ENCODE results near the gene ZBED4. TPM values are rescaled to one million over a fixed set of nuclear protein-coding genes. Genes with fewer than 3 reads are reported as not detected.
A peak's percentile ranks its signal among the peaks of the same experiment; 100 is the strongest.

The ZBED4 gene
- total RNA-seq, 1 donor from 2014 or later, result 9.1 TPM

DNA sequence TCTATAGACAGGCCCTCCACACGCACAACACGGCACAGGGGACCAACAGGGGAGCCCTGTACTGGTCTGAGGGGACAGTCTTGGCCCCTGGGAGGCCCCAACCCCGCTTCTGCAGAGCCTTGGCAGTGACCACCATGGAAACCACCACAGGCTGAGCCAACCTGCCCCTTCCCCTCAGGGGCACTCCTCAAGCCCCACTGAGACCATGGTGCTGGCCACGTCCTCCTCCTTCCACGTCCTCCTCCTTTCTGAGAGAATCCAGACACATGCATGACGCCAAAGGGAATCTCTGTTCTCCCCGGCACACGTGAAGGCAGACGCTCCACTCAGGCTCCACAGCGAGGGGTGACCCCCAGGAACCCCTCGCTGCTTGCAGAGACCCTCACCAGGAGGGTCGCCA is 28.7 kb upstream of the ZBED4 start:
- H3K4me3 ChIP-seq, result peak overlapping the region in 1 of 2 donors; percentile 77
- H3K27me3 ChIP-seq, result no peaks in the 10 kb centered on the region
- no peak for DNase-seq (ENCODE audit: extremely low spot score in 2 of 2)
- peaks cover 75% of the 10 kb centered on the region for H3K4me1 ChIP-seq
- no peaks in the 10 kb centered on the region for H3K9me3 ChIP-seq
- TF ChIP-seq POLR2AphosphoS5 (IDR thresholded peaks at IDR 0.05; ENCODE audit: insufficient read depth in 1 of 2, low read depth in 1 of 2), result no peak
- TF ChIP-seq, protein P1, sequence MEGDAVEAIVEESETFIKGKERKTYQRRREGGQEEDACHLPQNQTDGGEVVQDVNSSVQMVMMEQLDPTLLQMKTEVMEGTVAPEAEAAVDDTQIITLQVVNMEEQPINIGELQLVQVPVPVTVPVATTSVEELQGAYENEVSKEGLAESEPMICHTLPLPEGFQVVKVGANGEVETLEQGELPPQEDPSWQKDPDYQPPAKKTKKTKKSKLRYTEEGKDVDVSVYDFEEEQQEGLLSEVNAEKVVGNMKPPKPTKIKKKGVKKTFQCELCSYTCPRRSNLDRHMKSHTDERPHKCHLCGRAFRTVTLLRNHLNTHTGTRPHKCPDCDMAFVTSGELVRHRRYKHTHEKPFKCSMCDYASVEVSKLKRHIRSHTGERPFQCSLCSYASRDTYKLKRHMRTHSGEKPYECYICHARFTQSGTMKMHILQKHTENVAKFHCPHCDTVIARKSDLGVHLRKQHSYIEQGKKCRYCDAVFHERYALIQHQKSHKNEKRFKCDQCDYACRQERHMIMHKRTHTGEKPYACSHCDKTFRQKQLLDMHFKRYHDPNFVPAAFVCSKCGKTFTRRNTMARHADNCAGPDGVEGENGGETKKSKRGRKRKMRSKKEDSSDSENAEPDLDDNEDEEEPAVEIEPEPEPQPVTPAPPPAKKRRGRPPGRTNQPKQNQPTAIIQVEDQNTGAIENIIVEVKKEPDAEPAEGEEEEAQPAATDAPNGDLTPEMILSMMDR (IDR thresholded peaks at IDR 0.05), result no peak
- TF ChIP-seq POLR2A (IDR thresholded peaks at IDR 0.05), result no peak
- no peak overlapping the region for H3K27ac ChIP-seq
- intact Hi-C loops (cut with DNase I), result no loop called here
- peaks cover 0 to 40% of the 10 kb centered on the region in 2 donors for H3K36me3 ChIP-seq

DNA sequence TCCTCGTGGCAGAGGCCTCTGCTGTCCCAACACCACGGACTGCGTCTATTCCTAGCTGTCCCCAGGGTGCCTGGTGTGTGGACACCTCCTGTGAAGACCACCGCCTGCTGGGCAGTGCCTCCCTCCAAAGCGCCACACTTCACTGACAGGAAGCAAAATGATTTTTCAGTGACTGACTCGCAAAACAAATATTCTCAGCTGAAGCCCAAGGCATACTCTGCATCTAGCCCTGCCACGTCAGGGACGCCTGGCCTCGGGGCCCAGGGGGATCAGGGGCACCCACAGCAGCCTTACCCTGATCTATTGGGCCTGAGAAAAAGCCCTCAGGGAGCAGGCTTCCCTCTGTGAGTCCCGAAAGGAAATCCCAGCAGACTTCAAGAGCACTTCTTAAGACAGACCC is 28.2 kb upstream of the ZBED4 start:
- H3K27me3 ChIP-seq, result no peaks in the 10 kb centered on the region
- TF ChIP-seq POLR2AphosphoS5 (IDR thresholded peaks at IDR 0.05; ENCODE audit: insufficient read depth in 1 of 2, low read depth in 1 of 2) (no peak), POLR2A (IDR thresholded peaks at IDR 0.05) (no peak)
- TF ChIP-seq, protein P1 (IDR thresholded peaks at IDR 0.05), result no peak
- H3K9me3 ChIP-seq, result no peaks in the 10 kb centered on the region
- H3K4me3 ChIP-seq, result peak overlapping the region; percentile 77 to 86
- peak in 1 of 2 donors; percentile 82 for DNase-seq (ENCODE audit: extremely low spot score in 2 of 2)
- intact Hi-C loops (cut with DNase I), result no loop called here
- H3K36me3 ChIP-seq, result peaks cover 0 to 35% of the 10 kb centered on the region in 2 donors
- peaks cover 70% of the 10 kb centered on the region for H3K4me1 ChIP-seq
- H3K27ac ChIP-seq, result peak overlapping the region; percentile 88

DNA sequence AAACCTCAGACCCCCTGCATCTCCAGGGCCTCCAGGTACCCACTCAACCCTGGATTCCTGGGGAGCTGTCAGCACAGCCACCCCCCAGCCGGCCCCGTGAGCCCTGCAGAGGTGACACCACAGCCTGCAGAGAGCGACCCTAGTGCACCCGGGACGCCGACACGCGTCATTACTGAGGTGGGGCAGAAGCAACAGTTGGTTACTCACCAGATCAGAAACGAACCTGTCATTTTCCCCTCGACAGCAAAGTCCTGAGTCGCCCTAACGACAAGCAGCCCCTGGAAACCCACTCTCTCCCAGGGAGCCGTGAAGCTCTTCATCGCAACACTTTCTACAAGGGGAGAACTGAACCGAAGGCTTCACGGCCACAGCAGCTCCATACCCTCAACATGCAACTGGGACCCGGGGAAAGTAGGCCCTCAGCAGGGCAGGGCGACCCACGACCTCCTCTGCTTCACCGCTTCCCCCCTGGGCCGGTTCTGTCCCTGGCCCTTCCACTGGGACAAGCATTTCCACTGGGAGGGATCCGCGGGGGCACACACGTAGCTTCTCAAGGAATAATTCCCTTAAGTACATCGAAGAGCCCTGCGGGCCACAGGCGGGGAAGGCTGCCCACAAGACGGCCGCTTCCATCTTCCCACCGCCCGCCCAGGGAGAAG is 27.6 kb upstream of the ZBED4 start:
- peak overlapping the region; percentile 77 to 86 for H3K4me3 ChIP-seq
- intact Hi-C loops (cut with DNase I), result no loop called here
- peak overlapping the region; percentile 88 for H3K27ac ChIP-seq
- no peaks in the 10 kb centered on the region for H3K9me3 ChIP-seq
- DNase-seq (ENCODE audit: extremely low spot score in 2 of 2), result no peak
- peaks cover 0 to 29% of the 10 kb centered on the region in 2 donors for H3K36me3 ChIP-seq
- peaks cover 64% of the 10 kb centered on the region for H3K4me1 ChIP-seq
- peak in 1 of 2 donors; percentile 10 for TF ChIP-seq POLR2AphosphoS5 (IDR thresholded peaks at IDR 0.05; ENCODE audit: insufficient read depth in 1 of 2, low read depth in 1 of 2)
- TF ChIP-seq POLR2A (IDR thresholded peaks at IDR 0.05), result no peak
- TF ChIP-seq, protein P1 (IDR thresholded peaks at IDR 0.05), result no peak
- H3K27me3 ChIP-seq, result no peaks in the 10 kb centered on the region

DNA sequence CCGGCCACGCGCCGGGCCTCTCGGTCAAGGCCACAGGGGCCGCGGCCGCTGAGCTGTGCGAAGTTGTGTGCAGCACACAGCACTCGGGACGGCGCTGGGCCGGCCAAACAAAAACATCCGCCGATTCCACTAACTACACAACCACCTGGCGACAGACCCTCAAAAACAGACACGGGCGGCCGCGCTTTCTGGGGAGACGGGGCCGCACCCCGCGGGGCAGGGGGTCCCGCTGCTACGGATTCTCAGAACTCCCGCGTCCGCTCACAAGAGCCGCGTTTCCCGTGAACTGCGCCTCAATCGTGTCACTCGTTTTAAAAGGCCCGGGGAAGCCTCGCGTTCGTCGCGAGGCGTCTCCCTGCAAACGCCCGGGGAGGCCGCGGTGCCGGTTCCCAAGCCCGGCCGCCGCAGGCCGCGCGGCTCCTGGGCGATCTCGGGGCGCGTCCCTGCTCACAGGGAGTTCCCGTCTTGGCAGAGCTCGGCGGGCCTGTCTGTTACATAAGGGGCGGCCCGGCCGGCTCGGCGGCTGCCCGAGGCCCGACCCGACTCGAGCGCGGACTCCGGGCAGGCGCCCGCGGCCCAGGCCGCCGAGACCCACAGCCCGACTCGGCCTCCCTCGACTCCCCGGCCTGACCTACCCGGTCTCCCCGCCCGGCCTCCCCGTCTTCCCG is 26.9 kb upstream of the ZBED4 start:
- Histone ChIP-seq H3K36me3 (peaks cover 0 to 22% of the 10 kb centered on the region in 2 donors), H3K4me3 (peak overlapping the region; percentile 77 to 86), H3K4me1 (peaks cover 57% of the 10 kb centered on the region), H3K9me3 (no peaks in the 10 kb centered on the region), H3K27ac (peak overlapping the region; percentile 88), H3K27me3 (no peaks in the 10 kb centered on the region)
- TF ChIP-seq, protein P1 (IDR thresholded peaks at IDR 0.05), result no peak
- no peak for TF ChIP-seq POLR2AphosphoS5 (IDR thresholded peaks at IDR 0.05; ENCODE audit: insufficient read depth in 1 of 2, low read depth in 1 of 2)
- TF ChIP-seq POLR2A (IDR thresholded peaks at IDR 0.05), result no peak
- intact Hi-C loops (cut with DNase I), result no loop called here
- no peak for DNase-seq (ENCODE audit: extremely low spot score in 2 of 2)
